H1 (cell line): Measurements from ENCODE around the gene OR5H6. TPM values are rescaled to one million over a fixed set of nuclear protein-coding genes. Genes with fewer than 3 reads are reported as not detected.

Experiments used
- CTCF ChIA-PET: fragments of 300-600 bp; sonication (Branson Sonifier 250); formaldehyde crosslinking; loops from one replicate; lab custom pipeline; 2021; ENCODE audit not compliant: partially characterized antibody; lab: Charles Lee
- POLR2A ChIA-PET: fragments of 300-600 bp; sonication (Branson Sonifier 250); formaldehyde crosslinking; loops from one replicate; lab custom pipeline; 2021; ENCODE audit warnings: inconsistent platforms; ENCODE audit not compliant: partially characterized antibody; lab: Charles Lee
- DNase-seq, 2 experiments: peaks; one replicate each; pipeline versions ENCODE4 v3.0.0 to v3.0.0-alpha.2; 2010 to 2022; ENCODE audit warnings: low spot score in 2 of 2, low read depth in 1 of 2, mixed read lengths in 1 of 2
- FAIRE-seq: peaks from 2 replicates; lab custom pipeline; 2011; peaks lifted over from hg19 to GRCh38; lab: Jason Lieb, UNC
- H2AFZ ChIP-seq: 2 replicates; pipeline ENCODE4 v1.8.1; 2012; ENCODE audit warnings: low read length, inconsistent platforms
- H2AK5ac ChIP-seq: 2 replicates; pipeline ENCODE4 v1.6.1; 2013; ENCODE audit warnings: low read depth, low read length
- H2BK120ac ChIP-seq: replicated peaks from 2 replicates; pipeline ENCODE3; 2013; ENCODE audit warnings: low read depth, low read length, inconsistent platforms
- H2BK12ac ChIP-seq: 2 replicates; pipeline ENCODE4 v1.6.1; 2013; ENCODE audit warnings: low read depth, low read length
- H2BK15ac ChIP-seq: 2 replicates; pipeline ENCODE4 v1.6.1; 2013; ENCODE audit warnings: low read length
- H2BK20ac ChIP-seq: 2 replicates; pipeline ENCODE4 v1.6.1; 2013; ENCODE audit warnings: low read length
- H2BK5ac ChIP-seq: 2 replicates; pipeline ENCODE4 v1.6.1; 2013; ENCODE audit warnings: low read depth, low read length
- H3K14ac ChIP-seq: 2 replicates; pipeline ENCODE4 v1.6.1; 2013; ENCODE audit warnings: inconsistent platforms; ENCODE audit not compliant: insufficient read length
- H3K18ac ChIP-seq: 2 replicates; pipeline ENCODE4 v1.6.1; 2013; ENCODE audit warnings: low read length; ENCODE audit errors: extremely low read depth
- H3K23ac ChIP-seq: 2 replicates; pipeline ENCODE4 v1.6.1; 2013; ENCODE audit warnings: inconsistent platforms; ENCODE audit not compliant: insufficient read length
- H3K23me2 ChIP-seq: 2 replicates; pipeline ENCODE4 v1.6.1; 2013; ENCODE audit warnings: low read depth, low read length
- H3K27ac ChIP-seq: 2 replicates; pipeline ENCODE4 v1.6.1; 2011; ENCODE audit warnings: low read depth, low read length, inconsistent platforms
- H3K27me3 ChIP-seq, 4 experiments: replicated peaks in 1 of 4; 1 replicate in 1 of 4; 2 replicates in 3 of 4; pipeline versions ENCODE4 v1.6.1 to v1.8.1; 2011 to 2013; ENCODE audit warnings: low read length in 3 of 4, mild to moderate bottlenecking in 3 of 4, inconsistent platforms in 2 of 4, mixed read lengths in 2 of 4, moderate library complexity in 1 of 4; ENCODE audit not compliant: control insufficient read depth in 3 of 4, insufficient read depth in 3 of 4; ENCODE audit errors: extremely low read depth in 1 of 4
- H3K36me3 ChIP-seq, 4 experiments: 2 replicates each; pipeline versions ENCODE4 v1.6.1 to v1.8.1; 2011 to 2013; ENCODE audit warnings: mild to moderate bottlenecking in 4 of 4, low read length in 3 of 4, moderate library complexity in 2 of 4, control low read depth in 1 of 4, inconsistent platforms in 1 of 4; ENCODE audit not compliant: insufficient read depth in 4 of 4, control insufficient read depth in 2 of 4
- H3K4ac ChIP-seq: replicated peaks from 2 replicates; pipeline ENCODE3; 2013; ENCODE audit warnings: low read length, low read depth, mixed read lengths, inconsistent platforms; ENCODE audit not compliant: insufficient read length
- H3K4me1 ChIP-seq, 4 experiments: replicated peaks in 1 of 4; 1 replicate in 1 of 4; 2 replicates in 3 of 4; pipeline versions ENCODE4 v1.6.1 to v1.8.1; 2011 to 2013; ENCODE audit warnings: low read length in 3 of 4, inconsistent platforms in 2 of 4, mixed read lengths in 1 of 4; ENCODE audit not compliant: insufficient read depth in 4 of 4, control insufficient read depth in 3 of 4
- H3K4me2 ChIP-seq, 2 experiments: 2 replicates each; pipeline versions ENCODE4 v1.6.1 to v1.8.1; 2011 to 2013; ENCODE audit warnings: low read depth in 2 of 2, low read length in 2 of 2, control low read depth in 1 of 2, inconsistent platforms in 1 of 2, mild to moderate bottlenecking in 1 of 2; ENCODE audit not compliant: insufficient read depth in 1 of 2
- H3K4me3 ChIP-seq, 4 experiments: fragments of 200-600, 300-600 bp in 1 of 4; sonication (generic), shearing (Covaris generic), sonication (Bioruptor Twin) in 1 of 4; 2 replicates each; pipeline versions ENCODE4 v1.5.1 to v1.8.1; 2011 to 2016; ENCODE audit warnings: low read length in 4 of 4, low read depth in 3 of 4, control low read depth in 2 of 4, inconsistent platforms in 2 of 4, mild to moderate bottlenecking in 2 of 4, mixed read lengths in 1 of 4, moderate library complexity in 1 of 4; ENCODE audit not compliant: insufficient read depth in 2 of 4; ENCODE audit errors: extremely low read depth in 1 of 4
- H3K56ac ChIP-seq: replicated peaks from 2 replicates; pipeline ENCODE3; 2013; ENCODE audit warnings: low read depth, mild to moderate bottlenecking, mixed read lengths, low read length, inconsistent platforms; ENCODE audit not compliant: insufficient read length
- H3K79me1 ChIP-seq: 2 replicates; pipeline ENCODE4 v1.6.1; 2013; ENCODE audit warnings: low read depth, low read length, control low read depth
- H3K79me2 ChIP-seq, 2 experiments: 2 replicates each; pipeline versions ENCODE4 v1.6.1 to v1.8.1; 2012 to 2013; ENCODE audit warnings: low read length in 2 of 2, mild to moderate bottlenecking in 2 of 2, inconsistent platforms in 1 of 2; ENCODE audit not compliant: insufficient read depth in 2 of 2, control insufficient read depth in 1 of 2
- H3K9ac ChIP-seq, 4 experiments: replicated peaks in 1 of 4; 1 replicate in 1 of 4; 2 replicates in 3 of 4; pipeline versions ENCODE4 v1.6.1 to v1.8.1; 2011 to 2013; ENCODE audit warnings: low read depth in 3 of 4, low read length in 3 of 4, control low read depth in 2 of 4, mild to moderate bottlenecking in 2 of 4, moderate library complexity in 2 of 4, inconsistent platforms in 1 of 4; ENCODE audit errors: extremely low read depth in 1 of 4
- H3K9me3 ChIP-seq, 2 experiments: 2 replicates each; pipeline versions ENCODE4 v1.6.1 to v1.8.1; 2012 to 2013; ENCODE audit warnings: mild to moderate bottlenecking in 2 of 2, moderate library complexity in 2 of 2, control low read depth in 1 of 2, inconsistent platforms in 1 of 2, low read depth in 1 of 2, low read length in 1 of 2, mixed read lengths in 1 of 2; ENCODE audit not compliant: insufficient read depth in 2 of 2
- H4K20me1 ChIP-seq, 2 experiments: replicated peaks in 1 of 2; 2 replicates each; pipeline versions ENCODE3 to v1.8.1; 2011 to 2013; ENCODE audit warnings: inconsistent platforms in 2 of 2, low read length in 2 of 2, mild to moderate bottlenecking in 1 of 2; ENCODE audit not compliant: insufficient read depth in 2 of 2, control insufficient read depth in 1 of 2
- H4K5ac ChIP-seq: 2 replicates; pipeline ENCODE4 v1.6.1; 2013; ENCODE audit warnings: low read length, low read depth, mixed read lengths, inconsistent platforms; ENCODE audit not compliant: insufficient read length
- H4K8ac ChIP-seq: 2 replicates; pipeline ENCODE4 v1.8.0; 2013; ENCODE audit warnings: mild to moderate bottlenecking, moderate library complexity, low read length, inconsistent platforms; ENCODE audit not compliant: insufficient read depth; ENCODE audit errors: extremely low read depth
- H4K91ac ChIP-seq: replicated peaks from 2 replicates; pipeline ENCODE3; 2013; ENCODE audit warnings: low read length, mixed read lengths, inconsistent platforms; ENCODE audit not compliant: insufficient read length
- NANOG ChIP-seq: IDR thresholded peaks from 2 replicates; pipeline ENCODE4 v1.6.1; 2011; ENCODE audit warnings: low read length, low read depth, mild to moderate bottlenecking, inconsistent platforms; ENCODE audit not compliant: insufficient read depth, poor library complexity, severe bottlenecking
- SP2 ChIP-seq: IDR thresholded peaks from 2 replicates; pipeline ENCODE4 v1.6.1; 2012; ENCODE audit warnings: mild to moderate bottlenecking, low read length, inconsistent platforms
- WGBS, 2 experiments: shearing (Covaris generic) in 1 of 2; methylation state at CpG; one replicate each; pipeline versions ENCODE4 v1.1.6 to v1.1.7; 2013 to 2015; ENCODE audit warnings: low lambda C conversion rate in 2 of 2, mixed read lengths in 2 of 2, inconsistent platforms in 1 of 2, low coverage in 1 of 2, missing lambda C conversion rate in 1 of 2; ENCODE audit not compliant: insufficient replicate concordance in 2 of 2, insufficient coverage in 1 of 2, insufficient read length in 1 of 2; ENCODE audit errors: extremely low coverage in 1 of 2, missing lambda C conversion rate in 1 of 2; 5-methylcytosine and 5-hydroxymethylcytosine counted together
- polyA plus RNA-seq, 7 experiments: library from polyadenylated mRNA; depleted of rRNA in 3 of 7; stranded (reverse) in 5 of 7; unstranded in 2 of 7; fragments of >200 nt in 5 of 7; fragments of 200-250 nt in 2 of 7; gene quantifications; 1 replicate in 5 of 7; 2 replicates in 1 of 7; 4 replicates in 1 of 7; pipeline versions ENCODE4 v1.2.1 to v1.2.3, GENCODE V29; 2011 to 2013; ENCODE audit warnings: missing spikeins in 2 of 7, mixed read lengths in 2 of 7
- total RNA-seq: library from RNA; stranded (reverse); fragmentation: NEBNext Ultra II Directional; extraction: Animal tissue kit (Norgen Biotek cat#: 25700); gene quantifications from 2 replicates; pipeline ENCODE4 v1.2.1, GENCODE V29; 2021

Gene OR5H6
- total and polyA plus RNA-seq, 2 of the 8 experiments (the other 6 are each of a cell fraction or from before 2014, with no cell fraction given), result 0.06 TPM; not detected in 1

GRCh38 chr3:98246142-98246541, 17.9 kb upstream of the OR5H6 start:
- H3K4ac ChIP-seq, result no peak overlapping the region
- H3K79me2 ChIP-seq, result no peaks in the 10 kb centered on the region
- no peak overlapping the region for H3K56ac ChIP-seq
- no peak for DNase-seq
- no peak overlapping the region for H3K23ac ChIP-seq
- no peak overlapping the region for H3K9ac ChIP-seq
- no peaks in the 10 kb centered on the region for H3K27me3 ChIP-seq
- no peaks in the 10 kb centered on the region for H3K9me3 ChIP-seq
- no peaks in the 10 kb centered on the region for H3K36me3 ChIP-seq
- no peak overlapping the region for H2BK120ac ChIP-seq
- H3K4me2 ChIP-seq, result no peak overlapping the region
- peaks cover 0 to 4% (median 0%) of the 10 kb centered on the region in 4 experiments; a peak in 4 of 7 replicates for H3K4me1 ChIP-seq
- WGBS, 2 experiments, result 94% methylated on average over 10 of the region's 10 CpGs; no CpG with 5 or more reads in 1 of the 2 experiments
- H2BK15ac ChIP-seq, result no peak overlapping the region
- H3K14ac ChIP-seq, result no peak overlapping the region
- H4K8ac ChIP-seq, result no peak overlapping the region
- TF ChIP-seq SP2 (no peak), NANOG (no peak)
- H2BK5ac ChIP-seq, result no peak overlapping the region
- POLR2A ChIA-PET, result no interaction called here
- no peak overlapping the region for H3K27ac ChIP-seq
- no peak for FAIRE-seq
- no peak overlapping the region for H4K91ac ChIP-seq
- no peak overlapping the region for H2AFZ ChIP-seq
- no peak overlapping the region for H3K4me3 ChIP-seq
- H2BK20ac ChIP-seq, result no peak overlapping the region
- H4K20me1 ChIP-seq, result no peaks in the 10 kb centered on the region
- no peaks in the 10 kb centered on the region for H3K23me2 ChIP-seq
- CTCF ChIA-PET, result interaction anchor here (0.5 to 2.8 kb wide), 4 partner anchors 9 to 97 kb away, joined by 3 to 13 read pairs (median 6); no protein-coding TSS in a partner anchor
- no peaks in the 10 kb centered on the region for H3K79me1 ChIP-seq
- no peak overlapping the region for H4K5ac ChIP-seq
- no peak overlapping the region for H2AK5ac ChIP-seq
- H2BK12ac ChIP-seq, result no peak overlapping the region
- no peak overlapping the region for H3K18ac ChIP-seq
